GM10248 (cell line): Measurements from ENCODE around the gene TCAF1.
A peak's percentile ranks its signal among the peaks of the same experiment; 100 is the strongest.

Source experiments
- CTCF ChIA-PET: fragments of 300-600 bp; sonication (Branson Sonifier 250); formaldehyde crosslinking; extraction: SDS; loops from one replicate; lab custom pipeline; 2021; ENCODE audit warnings: antibody characterized with exemption; lab: Yijun Ruan, JAX
- POLR2A ChIA-PET: fragments of 350-650 bp; sonication (Branson Sonifier 250); formaldehyde crosslinking; extraction: SDS; loops from one replicate; lab custom pipeline; 2020; ENCODE audit warnings: antibody characterized with exemption; lab: Yijun Ruan, JAX
- DNase-seq: peaks from one replicate; pipeline ENCODE4 v3.0.0; 2012; ENCODE audit errors: extremely low spot score
- TF ChIP-seq, protein P1 (sequence below): IDR thresholded peaks from 2 replicates; pipeline ENCODE4 v1.5.1; 2012; ENCODE audit warnings: mild to moderate bottlenecking, low read depth; ENCODE audit errors: extremely low read depth, missing control alignments, control extremely low read depth

Gene TCAF1

DNA sequence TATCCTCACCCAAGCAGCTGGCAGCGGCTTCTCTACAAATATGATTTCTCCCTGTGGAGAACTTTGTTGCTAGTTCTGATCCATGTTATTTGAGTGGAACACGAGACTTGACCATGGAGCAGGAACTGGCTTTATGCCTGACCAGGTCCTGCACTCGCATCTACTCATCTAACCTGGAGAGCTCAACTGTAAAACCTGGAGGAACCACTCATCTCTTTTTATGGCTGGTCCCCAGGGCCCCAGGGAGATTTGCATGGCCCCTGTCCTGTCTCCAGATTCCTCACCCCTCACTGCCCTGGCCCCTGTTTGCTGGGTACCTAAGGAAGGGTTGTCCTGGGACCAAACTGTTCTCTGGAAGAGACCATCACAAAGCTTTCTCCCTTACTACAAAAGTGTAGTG, 16.0 kb downstream of the TCAF1 start:
- POLR2A ChIA-PET: interaction anchor here (1.0 kb wide), 1 partner anchor 16 kb away, joined by 3 read pairs; the partner anchor contains the start of gene TCAF1
- CTCF ChIA-PET: interaction anchor here (1.0 to 5.4 kb wide), 3 partner anchors 11 to 18 kb away, joined by 3 to 28 read pairs (median 3); partner anchors contain the start of gene TCAF1
- DNase-seq: no peak
- TF ChIP-seq, protein P1, sequence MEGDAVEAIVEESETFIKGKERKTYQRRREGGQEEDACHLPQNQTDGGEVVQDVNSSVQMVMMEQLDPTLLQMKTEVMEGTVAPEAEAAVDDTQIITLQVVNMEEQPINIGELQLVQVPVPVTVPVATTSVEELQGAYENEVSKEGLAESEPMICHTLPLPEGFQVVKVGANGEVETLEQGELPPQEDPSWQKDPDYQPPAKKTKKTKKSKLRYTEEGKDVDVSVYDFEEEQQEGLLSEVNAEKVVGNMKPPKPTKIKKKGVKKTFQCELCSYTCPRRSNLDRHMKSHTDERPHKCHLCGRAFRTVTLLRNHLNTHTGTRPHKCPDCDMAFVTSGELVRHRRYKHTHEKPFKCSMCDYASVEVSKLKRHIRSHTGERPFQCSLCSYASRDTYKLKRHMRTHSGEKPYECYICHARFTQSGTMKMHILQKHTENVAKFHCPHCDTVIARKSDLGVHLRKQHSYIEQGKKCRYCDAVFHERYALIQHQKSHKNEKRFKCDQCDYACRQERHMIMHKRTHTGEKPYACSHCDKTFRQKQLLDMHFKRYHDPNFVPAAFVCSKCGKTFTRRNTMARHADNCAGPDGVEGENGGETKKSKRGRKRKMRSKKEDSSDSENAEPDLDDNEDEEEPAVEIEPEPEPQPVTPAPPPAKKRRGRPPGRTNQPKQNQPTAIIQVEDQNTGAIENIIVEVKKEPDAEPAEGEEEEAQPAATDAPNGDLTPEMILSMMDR: no peak

DNA sequence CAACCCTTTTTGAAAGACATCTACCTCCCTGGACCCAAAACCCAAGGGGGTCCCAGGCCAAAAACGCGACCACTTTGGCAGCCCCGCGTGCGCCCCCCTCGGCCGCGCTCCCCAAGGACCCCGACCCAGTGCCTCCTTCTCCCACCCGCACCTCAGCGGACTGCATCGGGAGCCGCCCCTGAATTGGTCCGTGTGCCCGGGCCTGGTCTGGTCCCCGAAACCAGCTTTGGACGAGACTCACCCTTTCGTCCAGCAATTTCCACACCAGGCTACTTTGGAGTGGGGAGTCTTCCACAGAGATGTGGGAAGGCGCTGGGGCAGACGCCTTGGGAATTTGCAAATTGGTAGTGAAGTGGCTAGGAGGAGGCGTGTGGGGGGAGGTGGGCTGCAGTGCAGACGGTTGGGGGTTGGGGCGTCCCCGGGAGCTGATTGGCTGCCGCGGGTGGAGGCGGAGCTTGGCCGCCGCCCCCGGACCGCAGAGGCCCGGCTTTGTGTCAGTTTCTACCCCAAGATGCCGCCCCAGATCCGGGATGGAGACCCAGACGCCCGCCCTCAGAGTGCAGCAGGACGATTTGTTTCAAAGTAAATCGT, 16.9 kb downstream of the TCAF1 start:
- POLR2A ChIA-PET: no interaction called here

GRCh38 chr7:143884241-143884968, 17.6 kb downstream of the TCAF1 start:
- POLR2A ChIA-PET: no interaction called here
- CTCF ChIA-PET: interaction anchor here (1.3 to 5.4 kb wide), 2 partner anchors 16 to 19 kb away, joined by 3 to 28 read pairs; partner anchors contain the start of gene TCAF1
- DNase-seq: no peak
- TF ChIP-seq, protein P1: no peak

More for the DNA sequence above, 16.9 kb downstream of the TCAF1 start:
- CTCF ChIA-PET: interaction anchor here (1.3 to 5.4 kb wide), 2 partner anchors 16 to 19 kb away, joined by 3 to 28 read pairs; partner anchors contain the start of gene TCAF1
- TF ChIP-seq, protein P1: no peak
- DNase-seq: peak; percentile 87

GRCh38 chr7:143882604-143883078, 19.3 kb downstream of the TCAF1 start:
- CTCF ChIA-PET: interaction anchor here (1.0 to 2.3 kb wide), 4 partner anchors 11 to 29 kb away, joined by 3 to 8 read pairs (median 6); partner anchors contain the start of gene TCAF1
- peak; percentile 20 for DNase-seq
- TF ChIP-seq, protein P1: no peak
- POLR2A ChIA-PET: no interaction called here

- TF ChIP-seq, protein P1: no peak
- CTCF ChIA-PET: interaction anchor here (1.0 to 2.3 kb wide), 5 partner anchors 8 to 29 kb away, joined by 3 to 8 read pairs (median 5); partner anchors contain the start of gene TCAF1
- POLR2A ChIA-PET: no interaction called here
- peak; percentile 16 for DNase-seq
These were observed 19.9 kb downstream of the TCAF1 start for GRCh38 chr7:143882020-143882603.

- CTCF ChIA-PET: interaction anchor here (1.0 kb wide), 1 partner anchor 33 kb away, joined by 3 read pairs; no protein-coding TSS in a partner anchor
- POLR2A ChIA-PET: no interaction called here
- no peak for DNase-seq
- TF ChIP-seq, protein P1: no peak
These were observed 23.1 kb downstream of the TCAF1 start for GRCh38 chr7:143878884-143879283.
